Keratinocyte (primary cell): ENCODE results near the gene RBM17.

Experiments used
- EZH2 ChIP-seq: IDR thresholded peaks from one replicate; pipeline ENCODE4 v1.6.1; 2012; ENCODE audit warnings: inconsistent platforms, mild to moderate bottlenecking, low read length, moderate library complexity
- TF ChIP-seq, protein P1 (sequence below), 3 experiments: IDR thresholded peaks in 1 of 3; conservative IDR thresholded peaks in 1 of 3; optimal IDR thresholded peaks in 1 of 3; 2 replicates in 2 of 3; 3 replicates in 1 of 3; pipeline versions ENCODE3 to v1.5.1; 2011; ENCODE audit warnings: low read length in 3 of 3, mild to moderate bottlenecking in 3 of 3, moderate library complexity in 2 of 3, control low read depth in 1 of 3, inconsistent platforms in 1 of 3; ENCODE audit not compliant: insufficient read depth in 2 of 3; ENCODE audit errors: extremely low read depth in 1 of 3

- no peak for TF ChIP-seq EZH2
- TF ChIP-seq, protein P1, sequence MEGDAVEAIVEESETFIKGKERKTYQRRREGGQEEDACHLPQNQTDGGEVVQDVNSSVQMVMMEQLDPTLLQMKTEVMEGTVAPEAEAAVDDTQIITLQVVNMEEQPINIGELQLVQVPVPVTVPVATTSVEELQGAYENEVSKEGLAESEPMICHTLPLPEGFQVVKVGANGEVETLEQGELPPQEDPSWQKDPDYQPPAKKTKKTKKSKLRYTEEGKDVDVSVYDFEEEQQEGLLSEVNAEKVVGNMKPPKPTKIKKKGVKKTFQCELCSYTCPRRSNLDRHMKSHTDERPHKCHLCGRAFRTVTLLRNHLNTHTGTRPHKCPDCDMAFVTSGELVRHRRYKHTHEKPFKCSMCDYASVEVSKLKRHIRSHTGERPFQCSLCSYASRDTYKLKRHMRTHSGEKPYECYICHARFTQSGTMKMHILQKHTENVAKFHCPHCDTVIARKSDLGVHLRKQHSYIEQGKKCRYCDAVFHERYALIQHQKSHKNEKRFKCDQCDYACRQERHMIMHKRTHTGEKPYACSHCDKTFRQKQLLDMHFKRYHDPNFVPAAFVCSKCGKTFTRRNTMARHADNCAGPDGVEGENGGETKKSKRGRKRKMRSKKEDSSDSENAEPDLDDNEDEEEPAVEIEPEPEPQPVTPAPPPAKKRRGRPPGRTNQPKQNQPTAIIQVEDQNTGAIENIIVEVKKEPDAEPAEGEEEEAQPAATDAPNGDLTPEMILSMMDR (optimal IDR thresholded peaks at IDR 0.05 in 1 of 3, IDR thresholded peaks at IDR 0.05 in 1 of 3, conservative IDR thresholded peaks at IDR 0.05 in 1 of 3; ENCODE audit: extremely low read depth in 1 of 3, insufficient read depth in 2 of 3, low read length in 3 of 3) = peak in 1 of 3 experiments; percentile 34
Observed at GRCh38 chr10:6050801-6051445, 37.9 kb upstream of the RBM17 start.
